Sigmoid colon (tissue), 4 donors: ENCODE measurements around the gene ROBO1.

Experiments used
- CTCF ChIP-seq, 4 experiments: fragments of 450-650 bp in 3 of 4; fragments of 200-600 bp in 1 of 4; IDR thresholded peaks; one replicate each; pipeline ENCODE4 v1.5.1; 2016 to 2019; ENCODE audit warnings: antibody characterized with exemption in 4 of 4, mild to moderate bottlenecking in 3 of 4, moderate library complexity in 2 of 4
- POLR2AphosphoS5 ChIP-seq, 4 donors: sonication (generic); formaldehyde crosslinking; IDR thresholded peaks; one replicate each; pipeline ENCODE4 v1.6.1; 2017; ENCODE audit warnings: antibody characterized with exemption in 4 of 4

- TF ChIP-seq POLR2AphosphoS5 (IDR thresholded peaks at IDR 0.05), result no peak
- TF ChIP-seq CTCF (IDR thresholded peaks at IDR 0.05), result no peak
Measured at GRCh38 chr3:79390352-79390751, 377.4 kb downstream of the ROBO1 start.
